ENCODE results near the gene RAC3.

DNA sequence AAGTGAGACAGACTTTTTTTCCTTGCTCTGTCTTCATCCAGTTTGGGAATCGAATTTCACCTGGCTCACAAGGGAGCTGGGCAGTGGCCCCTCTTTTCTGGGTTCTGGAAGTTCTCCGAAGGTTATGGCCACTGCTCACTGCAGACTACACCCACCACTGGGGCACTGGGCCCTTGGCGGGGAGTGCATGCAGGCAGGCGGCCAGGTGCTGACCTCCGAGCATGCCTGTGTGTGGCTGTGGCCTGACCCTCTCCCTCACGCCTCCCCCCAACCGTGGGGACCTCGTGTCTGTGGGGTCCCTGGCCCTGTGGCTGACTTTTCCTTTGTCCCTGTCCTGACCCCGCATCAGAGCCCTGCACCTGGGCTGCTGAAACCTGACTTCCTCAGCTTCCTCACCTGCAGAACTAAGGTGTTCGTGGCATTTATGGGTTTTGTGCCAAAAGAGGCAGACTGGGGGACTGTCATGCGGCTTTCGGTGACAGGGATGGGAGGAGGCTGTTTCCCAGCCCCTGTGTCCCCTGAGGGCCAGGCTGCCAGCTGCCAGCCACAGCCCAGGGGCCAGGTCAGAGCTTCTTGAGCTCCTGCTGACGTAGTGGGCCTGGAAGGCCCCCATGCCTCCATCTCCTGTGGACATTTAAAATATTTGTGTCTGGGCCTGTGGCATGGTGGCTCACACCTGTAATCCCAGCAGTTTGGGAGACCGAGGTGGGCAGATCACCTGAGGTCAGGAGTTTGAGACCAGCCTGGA, 32.6 kb upstream of the RAC3 start:
- TF ChIP-seq, protein P1, sequence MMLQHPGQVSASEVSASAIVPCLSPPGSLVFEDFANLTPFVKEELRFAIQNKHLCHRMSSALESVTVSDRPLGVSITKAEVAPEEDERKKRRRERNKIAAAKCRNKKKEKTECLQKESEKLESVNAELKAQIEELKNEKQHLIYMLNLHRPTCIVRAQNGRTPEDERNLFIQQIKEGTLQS (IDR thresholded peaks at IDR 0.05) = no peak
- TF ChIP-seq SP1 (IDR thresholded peaks at IDR 0.05) (no peak), EGR1 (IDR thresholded peaks at IDR 0.05; ENCODE audit: low read depth in 2 of 2) (no peak)
- TF ChIP-seq, protein P2, sequence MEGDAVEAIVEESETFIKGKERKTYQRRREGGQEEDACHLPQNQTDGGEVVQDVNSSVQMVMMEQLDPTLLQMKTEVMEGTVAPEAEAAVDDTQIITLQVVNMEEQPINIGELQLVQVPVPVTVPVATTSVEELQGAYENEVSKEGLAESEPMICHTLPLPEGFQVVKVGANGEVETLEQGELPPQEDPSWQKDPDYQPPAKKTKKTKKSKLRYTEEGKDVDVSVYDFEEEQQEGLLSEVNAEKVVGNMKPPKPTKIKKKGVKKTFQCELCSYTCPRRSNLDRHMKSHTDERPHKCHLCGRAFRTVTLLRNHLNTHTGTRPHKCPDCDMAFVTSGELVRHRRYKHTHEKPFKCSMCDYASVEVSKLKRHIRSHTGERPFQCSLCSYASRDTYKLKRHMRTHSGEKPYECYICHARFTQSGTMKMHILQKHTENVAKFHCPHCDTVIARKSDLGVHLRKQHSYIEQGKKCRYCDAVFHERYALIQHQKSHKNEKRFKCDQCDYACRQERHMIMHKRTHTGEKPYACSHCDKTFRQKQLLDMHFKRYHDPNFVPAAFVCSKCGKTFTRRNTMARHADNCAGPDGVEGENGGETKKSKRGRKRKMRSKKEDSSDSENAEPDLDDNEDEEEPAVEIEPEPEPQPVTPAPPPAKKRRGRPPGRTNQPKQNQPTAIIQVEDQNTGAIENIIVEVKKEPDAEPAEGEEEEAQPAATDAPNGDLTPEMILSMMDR (IDR thresholded peaks at IDR 0.05; ENCODE audit: low read depth, low read length, missing input control) = no peak
- TF ChIP-seq, protein P3, sequence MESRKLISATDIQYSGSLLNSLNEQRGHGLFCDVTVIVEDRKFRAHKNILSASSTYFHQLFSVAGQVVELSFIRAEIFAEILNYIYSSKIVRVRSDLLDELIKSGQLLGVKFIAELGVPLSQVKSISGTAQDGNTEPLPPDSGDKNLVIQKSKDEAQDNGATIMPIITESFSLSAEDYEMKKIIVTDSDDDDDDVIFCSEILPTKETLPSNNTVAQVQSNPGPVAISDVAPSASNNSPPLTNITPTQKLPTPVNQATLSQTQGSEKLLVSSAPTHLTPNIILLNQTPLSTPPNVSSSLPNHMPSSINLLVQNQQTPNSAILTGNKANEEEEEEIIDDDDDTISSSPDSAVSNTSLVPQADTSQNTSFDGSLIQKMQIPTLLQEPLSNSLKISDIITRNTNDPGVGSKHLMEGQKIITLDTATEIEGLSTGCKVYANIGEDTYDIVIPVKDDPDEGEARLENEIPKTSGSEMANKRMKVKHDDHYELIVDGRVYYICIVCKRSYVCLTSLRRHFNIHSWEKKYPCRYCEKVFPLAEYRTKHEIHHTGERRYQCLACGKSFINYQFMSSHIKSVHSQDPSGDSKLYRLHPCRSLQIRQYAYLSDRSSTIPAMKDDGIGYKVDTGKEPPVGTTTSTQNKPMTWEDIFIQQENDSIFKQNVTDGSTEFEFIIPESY (IDR thresholded peaks at IDR 0.05) = no peak

Measured in liver (tissue), 3 donors.